ENCODE data around the gene ACOX1. TPM values are rescaled to one million over a fixed set of nuclear protein-coding genes. Genes with fewer than 3 reads are reported as not detected.
A peak's percentile ranks its signal among the peaks of the same experiment; 100 is the strongest.

Gene ACOX1
- total RNA-seq, 2 experiments from 2014 or later: 14.5 to 17.9 TPM

- DNase-seq (no peak), ATAC-seq (ENCODE audit: poor library complexity) (no peak)
- H3K9me3 ChIP-seq (ENCODE audit: control insufficient read depth in 1 of 2, insufficient read depth in 1 of 2, low read length in 2 of 2): no peaks in the 10 kb centered on the region
- H3K4me1 Mint-ChIP-seq (ENCODE audit: low read depth): peaks cover 7% of the 10 kb centered on the region
- intact Hi-C loops (cut with DNase I, micrococcal nuclease): loop anchor here (1.0 to 5.0 kb wide), 6 partner anchors 42 to 382 kb away; partner anchors contain the start of gene EXOC7 (in 1 of the 2)
- CTCF ChIA-PET: interaction anchor here (1.0 to 1.3 kb wide), 10 partner anchors 9 to 383 kb away, joined by 3 to 7 read pairs (median 4); partner anchors contain the start of genes CDK3, EXOC7 and UBALD2
- no peak overlapping the region for H3K27ac Mint-ChIP-seq
- no peaks in the 10 kb centered on the region for H3K27me3 ChIP-seq (ENCODE audit: control insufficient read depth in 1 of 2, insufficient read depth in 2 of 2, low read length in 2 of 2)
- H3K4me3 ChIP-seq (ENCODE audit: low read length): no peak overlapping the region
- no peak for TF ChIP-seq CTCF (IDR thresholded peaks at IDR 0.05)
- H3K27me3 Mint-ChIP-seq: no peaks in the 10 kb centered on the region
- no peak overlapping the region for H3K27ac ChIP-seq (ENCODE audit: low read depth in 1 of 2, low read length in 2 of 2)
- H3K9me3 Mint-ChIP-seq: no peaks in the 10 kb centered on the region
- H3K36me3 ChIP-seq (ENCODE audit: insufficient read depth, low read length): no peaks in the 10 kb centered on the region
- POLR2A ChIA-PET: interaction anchor here (1.1 to 2.2 kb wide), 4 partner anchors 14 to 177 kb away, joined by 3 to 13 read pairs (median 5); partner anchors contain the start of gene EXOC7
- peaks cover 11% of the 10 kb centered on the region for H3K4me1 ChIP-seq (ENCODE audit: insufficient read depth, low read length)
- H3K36me3 Mint-ChIP-seq (ENCODE audit: low read depth): no peaks in the 10 kb centered on the region
- no peak overlapping the region for H3K4me3 Mint-ChIP-seq
These were observed 35.9 kb upstream of the ACOX1 start for GRCh38 chr17:76014925-76015261.

GRCh38 chr17:76014100-76014924 lies 35.3 kb upstream of the ACOX1 start:
- Mint-ChIP-seq H3K36me3 (ENCODE audit: low read depth) (no peaks in the 10 kb centered on the region), H3K4me1 (ENCODE audit: low read depth) (peaks cover 7% of the 10 kb centered on the region), H3K27me3 (no peaks in the 10 kb centered on the region), H3K9me3 (no peaks in the 10 kb centered on the region), H3K27ac (no peak overlapping the region), H3K4me3 (no peak overlapping the region)
- H3K9me3 ChIP-seq (ENCODE audit: control insufficient read depth in 1 of 2, insufficient read depth in 1 of 2, low read length in 2 of 2): no peaks in the 10 kb centered on the region
- H3K27ac ChIP-seq (ENCODE audit: low read depth in 1 of 2, low read length in 2 of 2): no peak overlapping the region
- POLR2A ChIA-PET: interaction anchor here (0.6 to 2.2 kb wide), 8 partner anchors 15 to 1251 kb away, joined by 3 to 13 read pairs (median 4); partner anchors contain the start of gene EXOC7
- DNase-seq: peak; percentile 59 to 88 (median 74)
- H3K27me3 ChIP-seq (ENCODE audit: control insufficient read depth in 1 of 2, insufficient read depth in 2 of 2, low read length in 2 of 2): no peaks in the 10 kb centered on the region
- H3K4me1 ChIP-seq (ENCODE audit: insufficient read depth, low read length): peaks cover 11% of the 10 kb centered on the region
- peak; percentile 94 for TF ChIP-seq CTCF (IDR thresholded peaks at IDR 0.05)
- CTCF ChIA-PET: interaction anchor here (0.5 to 1.7 kb wide), 25 partner anchors 9 to 384 kb away, joined by 3 to 8 read pairs (median 4); partner anchors contain the start of genes ACOX1, CDK3, EXOC7 and TEN1
- no peak overlapping the region for H3K4me3 ChIP-seq (ENCODE audit: low read length)
- ATAC-seq (ENCODE audit: poor library complexity): peak; percentile 98
- intact Hi-C loops (cut with DNase I, micrococcal nuclease): loop anchor here (1.0 to 5.0 kb wide), 6 partner anchors 43 to 383 kb away; partner anchors contain the start of gene EXOC7 (in 1 of the 2)
- no peaks in the 10 kb centered on the region for H3K36me3 ChIP-seq (ENCODE audit: insufficient read depth, low read length)

GRCh38 chr17:76013377-76013932 lies 34.5 kb upstream of the ACOX1 start:
- H3K27ac Mint-ChIP-seq: no peak overlapping the region
- Histone ChIP-seq H3K36me3 (ENCODE audit: insufficient read depth, low read length) (no peaks in the 10 kb centered on the region), H3K4me3 (ENCODE audit: low read length) (no peak overlapping the region), H3K27ac (ENCODE audit: low read depth in 1 of 2, low read length in 2 of 2) (no peak overlapping the region), H3K27me3 (ENCODE audit: control insufficient read depth in 1 of 2, insufficient read depth in 2 of 2, low read length in 2 of 2) (no peaks in the 10 kb centered on the region), H3K9me3 (ENCODE audit: control insufficient read depth in 1 of 2, insufficient read depth in 1 of 2, low read length in 2 of 2) (no peaks in the 10 kb centered on the region), H3K4me1 (ENCODE audit: insufficient read depth, low read length) (peaks cover 11% of the 10 kb centered on the region)
- no peak overlapping the region for H3K4me3 Mint-ChIP-seq
- ATAC-seq (ENCODE audit: poor library complexity) (no peak), DNase-seq (no peak)
- no peak for TF ChIP-seq CTCF (IDR thresholded peaks at IDR 0.05)
- no peaks in the 10 kb centered on the region for H3K36me3 Mint-ChIP-seq (ENCODE audit: low read depth)
- CTCF ChIA-PET: interaction anchor here (1.0 to 1.7 kb wide), 20 partner anchors 10 to 286 kb away, joined by 3 to 8 read pairs (median 4); partner anchors contain the start of genes ACOX1, EXOC7, TEN1 and UBALD2
- POLR2A ChIA-PET: interaction anchor here (0.6 to 2.2 kb wide), 7 partner anchors 16 to 266 kb away, joined by 3 to 13 read pairs (median 5); partner anchors contain the start of gene EXOC7
- peaks cover 7% of the 10 kb centered on the region for H3K4me1 Mint-ChIP-seq (ENCODE audit: low read depth)
- H3K9me3 Mint-ChIP-seq: no peaks in the 10 kb centered on the region
- intact Hi-C loops (cut with DNase I, micrococcal nuclease): loop anchor here (5.0 kb wide), 4 partner anchors 44 to 384 kb away; partner anchors contain the start of gene EXOC7 (in 1 of the 2)
- no peaks in the 10 kb centered on the region for H3K27me3 Mint-ChIP-seq

All from CD4-positive, alpha-beta T cell (primary cell).